ENCODE results near the gene ST6GALNAC3. TPM values are rescaled to one million over a fixed set of nuclear protein-coding genes. Genes with fewer than 3 reads are reported as not detected.

Gene ST6GALNAC3
- total RNA-seq, 1 experiment from 2014 or later, result 0.03 TPM

DNA sequence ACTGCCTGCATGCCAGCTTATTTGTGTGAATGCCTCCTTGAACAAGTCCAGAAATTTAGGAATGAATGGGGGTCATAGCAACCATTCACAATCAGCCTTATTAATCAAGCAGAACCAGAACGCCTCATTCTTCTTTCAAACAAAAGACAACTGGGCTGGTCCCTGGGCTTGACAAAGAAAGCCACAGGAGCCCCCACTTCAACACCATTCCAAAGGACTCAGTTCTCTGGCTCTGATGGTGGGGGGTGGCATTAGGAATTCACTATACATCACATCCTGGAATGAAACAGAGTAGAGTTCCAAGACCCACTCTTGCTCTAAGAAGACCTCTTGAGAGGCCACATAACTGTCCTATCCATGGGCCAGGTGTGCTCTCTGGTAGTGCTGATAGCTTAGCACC is 606.1 kb downstream of the ST6GALNAC3 start:
- DNase-seq (ENCODE audit: low read depth), result no peak

DNA sequence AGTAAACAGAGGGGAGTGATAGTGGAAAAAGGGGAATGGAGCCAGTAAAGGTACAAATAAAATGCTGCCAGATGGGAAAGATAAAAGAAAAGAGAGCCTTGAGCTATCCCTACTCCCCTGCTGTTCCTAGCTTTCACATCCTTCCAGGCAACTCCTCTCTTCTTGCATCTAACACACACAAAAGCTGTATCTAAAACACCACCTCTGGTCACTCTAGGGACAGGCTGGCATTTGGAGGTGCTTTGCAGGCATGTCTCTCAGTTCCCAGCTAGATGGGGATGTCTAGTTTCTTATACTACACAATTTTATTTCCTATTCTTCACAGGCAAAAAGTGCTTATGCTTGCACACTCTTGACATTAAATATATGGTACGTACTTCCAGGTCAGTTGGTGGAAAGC is 607.6 kb downstream of the ST6GALNAC3 start:
- no peak for DNase-seq (ENCODE audit: low read depth)

Other genes starting within 250 kb of the ST6GALNAC3 start
- not detected in 2 replicates for gene ASB17, start 142.3 kb upstream of the ST6GALNAC3 start, total RNA-seq (2014; rRNA removed; shearing (Covaris generic))

Measured in HT1080 (cell line).